Panc1 (cell line): ENCODE results near the gene IL17C.

Experiments used
- POLR2AphosphoS5 ChIP-seq: IDR thresholded peaks from 2 replicates; pipeline ENCODE4 v1.6.1; 2012; ENCODE audit warnings: mild to moderate bottlenecking, low read depth, low read length, moderate library complexity
- SIN3A ChIP-seq: IDR thresholded peaks from 2 replicates; pipeline ENCODE4 v1.6.1; 2012; ENCODE audit warnings: low read depth, mild to moderate bottlenecking, low read length, moderate library complexity, borderline replicate concordance; ENCODE audit not compliant: insufficient read depth
- TF ChIP-seq, protein P1 (sequence below): fragments of 450-650 bp; IDR thresholded peaks from 2 replicates; pipeline ENCODE4 v1.5.1; 2017; ENCODE audit warnings: mild to moderate bottlenecking

DNA sequence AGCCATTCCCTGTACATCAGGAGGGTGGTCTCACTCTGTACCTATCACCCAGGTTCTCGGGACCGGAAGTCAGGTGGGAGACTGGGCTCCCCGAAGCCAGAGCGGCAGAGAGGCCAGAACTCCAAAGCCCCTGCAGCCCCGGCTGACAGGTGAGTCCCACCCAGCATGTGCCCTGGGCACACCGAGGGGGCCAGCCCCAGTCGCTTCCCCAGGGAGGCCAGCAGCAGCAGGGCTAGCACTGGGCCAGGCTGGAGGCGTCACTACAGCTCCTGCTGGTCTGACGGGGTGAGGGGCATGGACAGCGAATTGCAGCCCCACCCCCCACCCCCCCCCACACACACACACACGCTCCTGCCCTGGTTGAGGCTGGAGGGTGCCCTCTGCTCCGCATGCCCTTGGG lies 7.9 kb upstream of the IL17C start:
- TF ChIP-seq POLR2AphosphoS5 (no peak), SIN3A (no peak)
- TF ChIP-seq, protein P1, sequence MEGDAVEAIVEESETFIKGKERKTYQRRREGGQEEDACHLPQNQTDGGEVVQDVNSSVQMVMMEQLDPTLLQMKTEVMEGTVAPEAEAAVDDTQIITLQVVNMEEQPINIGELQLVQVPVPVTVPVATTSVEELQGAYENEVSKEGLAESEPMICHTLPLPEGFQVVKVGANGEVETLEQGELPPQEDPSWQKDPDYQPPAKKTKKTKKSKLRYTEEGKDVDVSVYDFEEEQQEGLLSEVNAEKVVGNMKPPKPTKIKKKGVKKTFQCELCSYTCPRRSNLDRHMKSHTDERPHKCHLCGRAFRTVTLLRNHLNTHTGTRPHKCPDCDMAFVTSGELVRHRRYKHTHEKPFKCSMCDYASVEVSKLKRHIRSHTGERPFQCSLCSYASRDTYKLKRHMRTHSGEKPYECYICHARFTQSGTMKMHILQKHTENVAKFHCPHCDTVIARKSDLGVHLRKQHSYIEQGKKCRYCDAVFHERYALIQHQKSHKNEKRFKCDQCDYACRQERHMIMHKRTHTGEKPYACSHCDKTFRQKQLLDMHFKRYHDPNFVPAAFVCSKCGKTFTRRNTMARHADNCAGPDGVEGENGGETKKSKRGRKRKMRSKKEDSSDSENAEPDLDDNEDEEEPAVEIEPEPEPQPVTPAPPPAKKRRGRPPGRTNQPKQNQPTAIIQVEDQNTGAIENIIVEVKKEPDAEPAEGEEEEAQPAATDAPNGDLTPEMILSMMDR: no peak
